NT2/D1 (cell line): ENCODE results near the gene CBX6.

ENCODE experiments used
- DNase-seq: peaks from one replicate; pipeline ENCODE4 v3.0.0-alpha.2; 2011; ENCODE audit warnings: low read depth, low spot score
- H3K27me3 ChIP-seq: 2 replicates; pipeline ENCODE4 v1.6.0; 2011; ENCODE audit warnings: mild to moderate bottlenecking; ENCODE audit not compliant: insufficient read length, insufficient read depth
- H3K36me3 ChIP-seq: 2 replicates; pipeline ENCODE4 v1.6.1; 2011; ENCODE audit warnings: mild to moderate bottlenecking, low read length, mixed read lengths; ENCODE audit not compliant: insufficient read depth, insufficient read length
- H3K4me1 ChIP-seq: 2 replicates; pipeline ENCODE4 v1.5.1; 2011; ENCODE audit not compliant: insufficient read depth, insufficient read length
- H3K4me3 ChIP-seq: 2 replicates; pipeline ENCODE4 v1.5.1; 2011; ENCODE audit warnings: low read depth; ENCODE audit not compliant: insufficient read length
- H3K9ac ChIP-seq: 2 replicates; pipeline ENCODE4 v1.6.0; 2011; ENCODE audit warnings: low read depth; ENCODE audit not compliant: insufficient read length
- H3K9me3 ChIP-seq: 2 replicates; pipeline ENCODE4 v1.5.1; 2011; ENCODE audit warnings: mild to moderate bottlenecking, low read length; ENCODE audit not compliant: insufficient read depth
- SUZ12 ChIP-seq: IDR thresholded peaks from 2 replicates; pipeline ENCODE4 v1.6.1; 2011; ENCODE audit not compliant: insufficient read length, insufficient read depth; ENCODE audit errors: extremely low read depth
- YY1 ChIP-seq: IDR thresholded peaks from 2 replicates; pipeline ENCODE4 v1.6.1; 2011; ENCODE audit not compliant: insufficient read length, insufficient read depth
- ZNF274 ChIP-seq: IDR thresholded peaks from 2 replicates; pipeline ENCODE4 v1.6.1; 2011; ENCODE audit warnings: mild to moderate bottlenecking, low read depth, low read length

The CBX6 gene

GRCh38 chr22:38872831-38873248 lies 824 bp upstream of the CBX6 start:
- TF ChIP-seq YY1 (no peak), SUZ12 (no peak), ZNF274 (no peak)
- Histone ChIP-seq H3K9ac (peak overlapping the region; percentile 80), H3K9me3 (no peaks in the 10 kb centered on the region), H3K36me3 (peaks cover 22% of the 10 kb centered on the region), H3K4me3 (peak overlapping the region; percentile 74), H3K4me1 (peaks cover 9% of the 10 kb centered on the region), H3K27me3 (peaks cover 19% of the 10 kb centered on the region)
- no peak for DNase-seq

DNA sequence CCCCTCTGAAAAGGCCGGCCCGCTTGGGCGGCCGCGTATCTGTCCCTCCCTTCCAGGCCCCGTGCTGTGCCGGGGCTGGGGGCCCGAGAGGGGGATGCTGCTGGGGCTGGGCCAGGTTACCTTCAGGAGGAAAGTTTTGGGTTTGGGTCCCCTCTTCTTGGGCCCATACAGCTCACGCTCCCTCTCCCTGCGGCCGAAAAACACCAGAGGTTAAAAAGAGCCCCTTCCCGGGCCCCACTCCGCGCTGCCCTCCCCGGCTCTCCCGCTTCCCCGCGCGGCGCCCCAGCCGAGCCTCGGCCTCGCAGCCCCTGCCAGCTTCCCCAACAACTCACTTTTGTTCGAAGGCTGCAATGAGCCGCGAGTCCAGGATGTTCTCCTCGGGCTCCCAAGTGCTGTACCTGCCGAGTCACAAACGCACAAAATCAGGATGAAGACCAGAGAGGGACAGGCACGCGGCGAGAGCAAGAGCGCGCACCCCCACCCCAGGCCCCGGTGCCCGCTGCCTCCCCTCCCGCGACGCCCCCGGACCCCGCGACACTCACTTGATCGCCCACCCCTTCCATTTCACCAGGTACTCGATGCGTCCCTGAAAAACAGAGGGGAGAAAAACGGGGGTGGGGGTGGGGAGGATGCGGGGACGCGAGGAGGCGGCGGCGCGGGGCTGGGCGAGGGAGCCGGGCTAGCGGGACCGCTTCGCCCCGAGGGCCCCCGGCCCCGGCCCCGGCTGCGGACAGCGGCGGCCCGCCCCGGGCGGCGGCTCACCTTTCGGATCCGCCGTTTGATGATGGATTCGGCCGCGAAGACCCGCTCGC lies 450 bp downstream of the CBX6 start:
- no peak for DNase-seq
- Histone ChIP-seq H3K36me3 (peaks cover 35% of the 10 kb centered on the region), H3K9ac (peak overlapping the region; percentile 85), H3K4me1 (peaks cover 9% of the 10 kb centered on the region), H3K27me3 (peaks cover 19% of the 10 kb centered on the region), H3K9me3 (no peaks in the 10 kb centered on the region), H3K4me3 (peak overlapping the region; percentile 56)
- TF ChIP-seq ZNF274 (no peak), YY1 (no peak), SUZ12 (no peak)

GRCh38 chr22:38870791-38871359 lies 1.1 kb downstream of the CBX6 start:
- peak overlapping the region; percentile 85 for H3K9ac ChIP-seq
- peak overlapping the region; percentile 56 for H3K4me3 ChIP-seq
- H3K27me3 ChIP-seq, result peaks cover 19% of the 10 kb centered on the region
- TF ChIP-seq ZNF274 (no peak), SUZ12 (no peak), YY1 (no peak)
- H3K36me3 ChIP-seq, result peaks cover 40% of the 10 kb centered on the region
- no peaks in the 10 kb centered on the region for H3K9me3 ChIP-seq
- DNase-seq, result no peak
- peaks cover 9% of the 10 kb centered on the region for H3K4me1 ChIP-seq

DNA sequence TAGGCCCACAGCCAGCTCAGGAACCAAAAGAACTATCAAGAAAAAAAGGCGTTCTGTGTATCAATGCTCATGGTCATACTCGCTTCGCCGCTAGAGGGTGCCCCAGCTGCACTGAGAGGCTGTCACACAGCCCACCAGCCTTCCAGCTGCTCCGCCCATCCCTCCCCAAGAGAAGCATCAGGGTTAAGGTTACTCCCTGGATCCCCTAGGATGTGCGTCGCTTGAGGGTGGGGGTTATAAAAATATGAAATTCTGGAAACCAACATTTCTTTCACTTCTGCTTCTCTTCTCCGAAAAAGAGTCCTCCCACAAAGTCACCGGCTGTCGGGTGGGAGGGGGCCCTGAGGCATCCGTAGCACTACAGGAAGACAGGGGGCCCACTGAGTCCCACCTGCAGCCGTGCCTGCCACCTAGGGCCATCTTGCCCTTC lies 1.7 kb downstream of the CBX6 start:
- Histone ChIP-seq H3K9ac (no peak overlapping the region), H3K4me3 (no peak overlapping the region), H3K9me3 (no peaks in the 10 kb centered on the region), H3K27me3 (peaks cover 19% of the 10 kb centered on the region), H3K36me3 (peaks cover 46% of the 10 kb centered on the region), H3K4me1 (peaks cover 9% of the 10 kb centered on the region)
- peak; percentile 75 for DNase-seq
- TF ChIP-seq SUZ12 (no peak), YY1 (no peak), ZNF274 (no peak)

DNA sequence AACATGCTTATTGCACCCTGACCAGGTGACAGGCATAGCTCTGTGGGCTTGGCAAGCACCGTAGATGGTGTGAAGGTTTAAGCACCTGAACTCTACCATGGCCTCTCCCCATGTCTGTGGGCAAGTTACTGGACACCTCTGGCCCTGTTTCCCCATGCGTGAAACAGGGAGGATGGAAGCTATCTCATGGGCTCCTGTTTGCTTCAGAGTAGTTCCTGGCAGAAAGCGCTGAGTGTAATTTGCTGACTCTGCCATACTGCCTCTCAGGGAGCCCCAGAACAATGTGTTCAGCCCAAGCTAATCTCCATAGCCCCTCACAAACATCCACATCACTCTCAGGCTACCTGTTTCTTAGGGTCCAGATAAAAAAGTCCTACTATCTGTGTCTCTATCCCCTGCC lies 2.4 kb downstream of the CBX6 start:
- H3K9me3 ChIP-seq, result no peaks in the 10 kb centered on the region
- peaks cover 13% of the 10 kb centered on the region for H3K27me3 ChIP-seq
- TF ChIP-seq YY1, result no peak
- no peak for TF ChIP-seq SUZ12
- no peak for TF ChIP-seq ZNF274
- no peak overlapping the region for H3K4me3 ChIP-seq
- H3K36me3 ChIP-seq, result peaks cover 52% of the 10 kb centered on the region
- no peak overlapping the region for H3K9ac ChIP-seq
- DNase-seq, result no peak
- H3K4me1 ChIP-seq, result peaks cover 12% of the 10 kb centered on the region

DNA sequence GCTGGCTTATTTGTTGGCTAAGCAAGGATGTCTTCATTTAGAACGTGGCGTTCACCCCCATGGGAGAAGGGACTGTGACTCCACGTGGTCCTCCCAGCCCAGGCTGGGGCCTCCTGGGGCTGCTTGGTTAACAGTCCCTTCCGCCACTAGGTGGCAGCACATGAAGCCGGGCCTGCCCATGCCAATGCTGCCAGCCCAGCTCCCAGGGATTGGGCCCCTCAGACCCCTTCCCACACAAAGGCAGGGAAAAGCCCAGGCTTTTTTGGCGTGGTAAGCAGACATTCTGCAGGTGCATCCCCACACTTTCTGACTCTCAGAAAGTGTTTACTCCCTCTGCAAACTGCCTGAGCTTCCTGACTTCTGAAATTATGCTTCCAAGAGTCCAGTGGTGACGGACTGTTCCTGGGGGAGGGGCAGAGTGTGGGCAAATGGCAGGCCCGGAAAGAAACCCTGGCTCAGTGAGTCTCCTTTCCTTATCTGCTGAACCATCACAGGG lies 3.1 kb downstream of the CBX6 start:
- Histone ChIP-seq H3K27me3 (peaks cover 8% of the 10 kb centered on the region), H3K36me3 (peaks cover 58% of the 10 kb centered on the region), H3K4me3 (no peak overlapping the region), H3K4me1 (peaks cover 11% of the 10 kb centered on the region), H3K9me3 (no peaks in the 10 kb centered on the region), H3K9ac (no peak overlapping the region)
- peak; percentile 36 for DNase-seq
- TF ChIP-seq YY1 (no peak), SUZ12 (no peak), ZNF274 (no peak)

- H3K9ac ChIP-seq, result no peak overlapping the region
- TF ChIP-seq YY1 (no peak), ZNF274 (no peak)
- H3K4me3 ChIP-seq, result no peak overlapping the region
- no peaks in the 10 kb centered on the region for H3K9me3 ChIP-seq
- H3K27me3 ChIP-seq, result peaks cover 2% of the 10 kb centered on the region
- H3K4me1 ChIP-seq, result peaks cover 8% of the 10 kb centered on the region
- DNase-seq, result no peak
- peaks cover 61% of the 10 kb centered on the region for H3K36me3 ChIP-seq
Measured at GRCh38 chr22:38868286-38868721, 3.7 kb downstream of the CBX6 start.
